Right renal cortex interstitium (tissue), 3 donors: ENCODE results near the gene RTN3. TPM values are rescaled to one million over a fixed set of nuclear protein-coding genes. Genes with fewer than 3 reads are reported as not detected.
A peak's percentile ranks its signal among the peaks of the same experiment; 100 is the strongest.
"Not testable (repeated sequence)": the region's sequence is repeated elsewhere in the genome, so short reads cannot be mapped to it uniquely, and the experiment has no call there.

Source experiments
- DNase-seq, 3 donors: peaks; one replicate each; pipeline ENCODE4 v3.0.0-alpha.2; 2013; ENCODE audit warnings: low read depth in 3 of 3, low spot score in 2 of 3
- polyA plus RNA-seq, 3 donors: library from polyadenylated mRNA; unstranded; fragments of 120-200 nt; gene quantifications; one replicate each; pipeline ENCODE4 v1.2.1, GENCODE V29; 2013; ENCODE audit not compliant: insufficient read length in 3 of 3

RTN3 gene
- 100 to 1,000 TPM; 173 to 181 (median 178) TPM for polyA plus RNA-seq

GRCh38 chr11:63681321-63682065 lies at the start of gene RTN3:
TSS of gene RTN3 (plus strand) at chr11:63681500. CDS start at chr11:63681637, 137 bp downstream.
- DNase-seq: peak; percentile 95 to 97 (median 96)

GRCh38 chr11:63635762-63636465 lies 45.4 kb upstream of the RTN3 start:
- DNase-seq: peak in 2 of 3 donors; percentile 36 to 43

GRCh38 chr11:63638436-63638835 lies 42.9 kb upstream of the RTN3 start:
- DNase-seq: not testable (repeated sequence)

GRCh38 chr11:63639199-63639832 lies 42.0 kb upstream of the RTN3 start:
- no peak for DNase-seq

- DNase-seq: no peak
Observed at GRCh38 chr11:63641727-63642126, 39.6 kb upstream of the RTN3 start.

GRCh38 chr11:63643205-63643604 lies 38.1 kb upstream of the RTN3 start:
- no peak for DNase-seq

- DNase-seq: no peak
Observed at GRCh38 chr11:63652671-63653070, 28.6 kb upstream of the RTN3 start.

GRCh38 chr11:63660972-63661371 lies 20.3 kb upstream of the RTN3 start:
- DNase-seq: no peak

- DNase-seq: no peak
Observed at GRCh38 chr11:63663809-63664208, 17.5 kb upstream of the RTN3 start.

GRCh38 chr11:63666874-63667273 lies 14.4 kb upstream of the RTN3 start:
- DNase-seq: no peak

- no peak for DNase-seq
Observed at GRCh38 chr11:63667995-63668795, 13.1 kb upstream of the RTN3 start.

GRCh38 chr11:63670096-63670432 lies 11.2 kb upstream of the RTN3 start:
- peak in 1 of 3 donors; percentile 8 for DNase-seq

- peak; percentile 23 to 29 (median 23) for DNase-seq
Observed at GRCh38 chr11:63670433-63671321, 10.6 kb upstream of the RTN3 start.

GRCh38 chr11:63671322-63672155 lies 9.8 kb upstream of the RTN3 start, which contains the start of gene ATL3:
TSS of gene ATL3 (minus strand) at chr11:63671376. CDS start at chr11:63671335, 41 bp downstream.
- peak; percentile 81 to 92 (median 87) for DNase-seq

- DNase-seq: no peak
Observed at GRCh38 chr11:63672156-63672463, 9.2 kb upstream of the RTN3 start.

- DNase-seq: no peak
Observed at GRCh38 chr11:63672936-63673539, 8.3 kb upstream of the RTN3 start.

- DNase-seq: no peak
Observed at GRCh38 chr11:63673579-63673978, 7.7 kb upstream of the RTN3 start.

GRCh38 chr11:63680834-63681320 lies 423 bp upstream of the RTN3 start:
- no peak for DNase-seq
